ENCODE data around the gene UNK.
"Not testable (repeated sequence)": the region's sequence is repeated elsewhere in the genome, so short reads cannot be mapped to it uniquely, and the experiment has no call there.

- not testable (repeated sequence) for TF ChIP-seq CTCF (conservative IDR thresholded peaks at IDR 0.05; ENCODE audit: low read length); EZH2phosphoT487 (IDR thresholded peaks at IDR 0.05; ENCODE audit: borderline replicate concordance, low read depth, low read length)
These were observed 67.0 kb downstream of the UNK start for GRCh38 chr17:75851693-75851991.

All from OCI-LY7 (cell line).